GM12878 (cell line): ENCODE measurements around the gene TEKT3. TPM values are rescaled to one million over a fixed set of nuclear protein-coding genes. Genes with fewer than 3 reads are reported as not detected.

Source experiments
- ATAC-seq: fragments of 200-7000 bp; cut with Tn5 transposase; 3 replicates; pipeline ENCODE4 v1.9.1; 2020; ENCODE audit warnings: mild to moderate bottlenecking, moderate library complexity
- BruUV-seq: library from RNA; stranded (reverse); fragments of 400-500 nt; replicated peaks from 2 replicates; lab custom pipeline; 2021; lab: Mats Ljungman, UMichigan
- CTCF ChIA-PET: fragments of 300-600 bp; sonication (Branson Sonifier 250); formaldehyde crosslinking; extraction: SDS; loops from one replicate; lab custom pipeline; 2021; ENCODE audit warnings: inconsistent platforms; lab: Yijun Ruan, JAX
- POLR2A ChIA-PET: fragments of 350-600 bp; formaldehyde crosslinking; extraction: SDS; loops from one replicate; lab custom pipeline; 2021; ENCODE audit warnings: inconsistent platforms; lab: Charles Lee
- RAD21 ChIA-PET: fragments of 300-600 bp; sonication (Branson Sonifier 250); formaldehyde crosslinking; loops from one replicate; lab custom pipeline; 2023; ENCODE audit warnings: antibody characterized with exemption; ENCODE audit not compliant: unreplicated experiment; lab: Charles Lee
- SMC1A ChIA-PET: fragments of 300-600 bp; sonication (Branson Sonifier 250); formaldehyde crosslinking; loops from one replicate; lab custom pipeline; 2023; ENCODE audit not compliant: unreplicated experiment, uncharacterized antibody; lab: Charles Lee
- DNase-seq: peaks from one replicate; pipeline ENCODE4 v3.0.0-alpha.2; 2011; ENCODE audit warnings: low read depth, low spot score
- FAIRE-seq: peaks from 3 replicates; lab custom pipeline; 2011; peaks lifted over from hg19 to GRCh38; lab: Jason Lieb, UNC
- H2AFZ ChIP-seq: 2 replicates; pipeline ENCODE4 v1.6.0; 2011; ENCODE audit warnings: low read depth, low read length, control low read depth; ENCODE audit not compliant: control insufficient read depth
- H3K27ac ChIP-seq: 2 replicates; pipeline ENCODE4 v1.5.1; 2011; ENCODE audit warnings: control low read depth; ENCODE audit not compliant: control insufficient read depth, insufficient read depth
- H3K27me3 ChIP-seq, 2 experiments: replicated peaks in 1 of 2; 2 replicates each; pipeline versions ENCODE4 v1.6.0 to v1.6.1; 2011; ENCODE audit warnings: low read length in 1 of 2; ENCODE audit not compliant: control insufficient read depth in 2 of 2, insufficient read depth in 2 of 2
- H3K36me3 ChIP-seq, 2 experiments: 2 replicates each; pipeline ENCODE4 v1.5.1; 2011; ENCODE audit warnings: low read length in 1 of 2; ENCODE audit not compliant: control insufficient read depth in 2 of 2, insufficient read depth in 2 of 2
- H3K4me1 ChIP-seq: 2 replicates; pipeline ENCODE4 v1.6.1; 2011; ENCODE audit warnings: mild to moderate bottlenecking, low read length, moderate library complexity, mixed read lengths; ENCODE audit not compliant: control insufficient read depth, insufficient read depth
- H3K4me2 ChIP-seq: 2 replicates; pipeline ENCODE4 v1.6.0; 2011; ENCODE audit warnings: control low read depth; ENCODE audit not compliant: control insufficient read depth, insufficient read depth
- H3K4me3 ChIP-seq: fragments of 200-600 bp; sonication (generic); 2 replicates; pipeline ENCODE4 v1.5.1; 2016
- H3K79me2 ChIP-seq: 2 replicates; pipeline ENCODE4 v1.6.0; 2011; ENCODE audit warnings: low read length; ENCODE audit not compliant: control insufficient read depth, insufficient read depth
- H3K9ac ChIP-seq: 2 replicates; pipeline ENCODE4 v1.8.0; 2011; ENCODE audit warnings: low read length, control low read depth, mixed read lengths; ENCODE audit not compliant: control insufficient read depth, insufficient read depth
- H3K9me3 ChIP-seq: replicated peaks from 3 replicates; pipeline ENCODE4 v1.5.1; 2011; ENCODE audit warnings: mild to moderate bottlenecking, low read length; ENCODE audit not compliant: control insufficient read depth, insufficient read depth
- H4K20me1 ChIP-seq: 2 replicates; pipeline ENCODE4 v1.6.0; 2011; ENCODE audit not compliant: control insufficient read depth, insufficient read depth
- DPF2 ChIP-seq: fragments of 450-650 bp; IDR thresholded peaks from 2 replicates; pipeline ENCODE4 v1.6.1; 2017; ENCODE audit warnings: mild to moderate bottlenecking
- E4F1 ChIP-seq: fragments of 450-650 bp; IDR thresholded peaks from 2 replicates; pipeline ENCODE4 v1.6.1; 2018; ENCODE audit warnings: borderline replicate concordance, mild to moderate bottlenecking; ENCODE audit not compliant: partially characterized antibody
- FOS ChIP-seq: IDR thresholded peaks from 3 replicates; pipeline ENCODE4 v1.6.1; 2011; ENCODE audit warnings: borderline replicate concordance; ENCODE audit not compliant: insufficient read length; ENCODE audit errors: extremely low read depth
- GABPA ChIP-seq: IDR thresholded peaks from 2 replicates; pipeline ENCODE4 v1.6.1; 2014; ENCODE audit warnings: antibody characterized with exemption, low read depth, mild to moderate bottlenecking, inconsistent platforms
- IKZF1 ChIP-seq: fragments of 450-650 bp; conservative IDR thresholded peaks from 2 replicates; pipeline ENCODE4 v1.6.1; 2017; ENCODE audit warnings: antibody characterized with exemption, mild to moderate bottlenecking
- MEF2A ChIP-seq: IDR thresholded peaks from 2 replicates; pipeline ENCODE4 v1.6.1; 2011; ENCODE audit warnings: low read depth, mild to moderate bottlenecking, low read length, moderate library complexity; ENCODE audit not compliant: insufficient read depth
- MTA2 ChIP-seq: fragments of 450-650 bp; IDR thresholded peaks from 2 replicates; pipeline ENCODE4 v1.6.1; 2016; ENCODE audit warnings: low read depth, mild to moderate bottlenecking, moderate library complexity
- NFIC ChIP-seq: IDR thresholded peaks from 2 replicates; pipeline ENCODE4 v1.6.1; 2012; ENCODE audit warnings: low read depth, mild to moderate bottlenecking, inconsistent platforms, low read length, moderate library complexity
- POU2F2 ChIP-seq: IDR thresholded peaks from 3 replicates; pipeline ENCODE4 v1.6.1; 2011; ENCODE audit warnings: low read depth, mild to moderate bottlenecking, low read length, borderline replicate concordance
- RUNX3 ChIP-seq: IDR thresholded peaks from 2 replicates; pipeline ENCODE4 v1.6.1; 2012; ENCODE audit warnings: low read length, inconsistent platforms
- SIX5 ChIP-seq: IDR thresholded peaks from 2 replicates; pipeline ENCODE4 v1.6.1; 2011; ENCODE audit warnings: mild to moderate bottlenecking, low read depth, low read length, moderate library complexity; ENCODE audit not compliant: severe bottlenecking
- SREBF2 ChIP-seq: IDR thresholded peaks from 2 replicates; pipeline ENCODE4 v1.6.1; 2012; ENCODE audit warnings: mild to moderate bottlenecking, low read length
- TCF3 ChIP-seq: IDR thresholded peaks from 2 replicates; pipeline ENCODE4 v1.6.1; 2012; ENCODE audit warnings: low read depth, mild to moderate bottlenecking, low read length, borderline replicate concordance; ENCODE audit not compliant: insufficient read depth
- TCF7 ChIP-seq: IDR thresholded peaks from 2 replicates; pipeline ENCODE4 v1.6.1; 2014; ENCODE audit warnings: antibody characterized with exemption, borderline replicate concordance
- ZBED1 ChIP-seq: IDR thresholded peaks from 2 replicates; pipeline ENCODE4 v1.6.1; 2016; ENCODE audit warnings: borderline replicate concordance
- ZNF217 ChIP-seq: fragments of 450-650 bp; IDR thresholded peaks from 2 replicates; pipeline ENCODE4 v1.6.1; 2017; ENCODE audit warnings: antibody characterized with exemption, mild to moderate bottlenecking
- WGBS: methylation state at CpG from one replicate; pipeline ENCODE4 v1.1.6; 2016; ENCODE audit warnings: low lambda C conversion rate; ENCODE audit not compliant: insufficient replicate concordance, insufficient coverage; ENCODE audit errors: missing lambda C conversion rate; 5-methylcytosine and 5-hydroxymethylcytosine counted together
- in situ Hi-C: fragments of 300-500 bp; cut with MboI; formaldehyde crosslinking; loops from 9 replicates; pipeline ENCODE4 v1.14.3; 2018; ENCODE audit warnings: mixed read lengths
- intact Hi-C: fragments of 100-400 bp; cut with micrococcal nuclease; formaldehyde crosslinking; loops from one replicate; pipeline ENCODE4 v1.14.2; 2022; ENCODE audit not compliant: unreplicated experiment
- polyA plus RNA-seq, 11 experiments: library from polyadenylated mRNA; depleted of rRNA in 4 of 11; unstranded in 6 of 11; stranded (reverse) in 5 of 11; fragments of >200 nt; fragmentation: Nextera tagmentation in 4 of 11; fragmentation: Illumina TruSeq in 1 of 11; extraction: Ambion mirVana in 4 of 11; extraction: Trizol in 1 of 11; gene quantifications; 1 replicate in 1 of 11; 2 replicates in 10 of 11; pipeline versions ENCODE4 v1.2.1 to v1.2.3, GENCODE V29; 2011 to 2016; ENCODE audit warnings: inconsistent platforms in 2 of 11, missing spikeins in 2 of 11, low read depth in 1 of 11
- total RNA-seq, 4 experiments: library from RNA; depleted of rRNA in 3 of 4; stranded (reverse); fragments of >200 nt in 3 of 4; fragmentation: Illumina TruSeq in 1 of 4; extraction: Trizol in 1 of 4; gene quantifications; 2 replicates each; pipeline versions ENCODE4 v1.2.1 to v1.2.3, GENCODE V29; 2013 to 2021
- TF ChIP-seq, protein P1 (sequence below): fragments of 450-650 bp; IDR thresholded peaks from 2 replicates; pipeline ENCODE4 v1.6.1; 2016; ENCODE audit warnings: mild to moderate bottlenecking
- TF ChIP-seq, protein P2 (sequence below): fragments of 450-650 bp; IDR thresholded peaks from 2 replicates; pipeline ENCODE4 v1.6.1; 2018; ENCODE audit warnings: mild to moderate bottlenecking, low read depth, moderate library complexity; ENCODE audit not compliant: partially characterized antibody

Gene TEKT3
- total and polyA plus RNA-seq, 10 of the 15 experiments (the other 5 are each of a cell fraction or from before 2014, with no cell fraction given) = 0.15 TPM; not detected in 9

DNA sequence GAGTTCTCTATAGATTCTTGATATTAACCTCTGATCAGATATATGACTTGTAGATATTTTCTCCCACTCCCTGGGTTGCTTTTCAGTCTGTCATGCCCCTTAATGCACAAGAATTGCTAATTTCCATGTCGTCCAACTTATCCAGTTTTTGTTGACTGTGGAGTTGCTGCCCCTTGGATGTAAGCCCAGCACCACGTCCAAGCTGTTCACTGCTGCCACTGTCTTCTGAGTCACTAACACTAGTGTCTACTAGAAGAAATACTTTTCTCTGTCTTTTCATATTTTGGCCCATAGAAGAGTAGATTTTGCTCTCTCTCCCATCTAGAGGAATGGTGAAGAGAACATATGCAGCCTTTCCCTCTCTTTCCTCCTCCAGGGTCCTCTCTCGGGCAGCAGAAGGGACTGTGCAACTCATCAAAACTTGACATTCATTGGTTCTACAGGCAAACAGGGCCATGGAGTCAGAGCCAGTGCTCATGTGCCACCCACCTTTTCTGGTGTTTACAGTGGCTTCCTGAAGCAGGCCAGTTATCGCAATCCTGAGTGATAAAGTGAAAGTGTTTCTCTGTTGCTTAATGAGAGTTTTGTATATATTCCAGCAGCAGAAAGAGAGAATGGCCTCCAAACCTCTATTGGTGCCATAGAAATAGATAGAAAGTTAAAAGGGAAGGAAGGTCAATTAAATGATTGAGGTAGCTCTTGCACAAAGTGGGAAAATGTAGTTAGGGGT is 53.7 kb downstream of the TEKT3 start:
- WGBS = 34% methylated on average over 4 of the region's 4 CpGs
- H3K9ac ChIP-seq = no peak overlapping the region
- ChIA-PET POLR2A (no interaction called here), CTCF (no interaction called here), SMC1A (no interaction called here), RAD21 (no interaction called here)
- intact Hi-C loops = no loop called here
- DNase-seq (no peak), ATAC-seq (no peak), FAIRE-seq (no peak)
- BruUV-seq = no TSS peak
- no peak overlapping the region for H3K4me2 ChIP-seq
- H2AFZ ChIP-seq = no peak overlapping the region
- no peaks in the 10 kb centered on the region for H3K9me3 ChIP-seq
- H3K4me1 ChIP-seq = no peaks in the 10 kb centered on the region
- in situ Hi-C loops = no loop called here
- no peaks in the 10 kb centered on the region for H3K36me3 ChIP-seq
- H3K79me2 ChIP-seq = no peaks in the 10 kb centered on the region
- H3K27ac ChIP-seq = no peak overlapping the region
- H3K27me3 ChIP-seq = no peaks in the 10 kb centered on the region
- TF ChIP-seq, protein P1, sequence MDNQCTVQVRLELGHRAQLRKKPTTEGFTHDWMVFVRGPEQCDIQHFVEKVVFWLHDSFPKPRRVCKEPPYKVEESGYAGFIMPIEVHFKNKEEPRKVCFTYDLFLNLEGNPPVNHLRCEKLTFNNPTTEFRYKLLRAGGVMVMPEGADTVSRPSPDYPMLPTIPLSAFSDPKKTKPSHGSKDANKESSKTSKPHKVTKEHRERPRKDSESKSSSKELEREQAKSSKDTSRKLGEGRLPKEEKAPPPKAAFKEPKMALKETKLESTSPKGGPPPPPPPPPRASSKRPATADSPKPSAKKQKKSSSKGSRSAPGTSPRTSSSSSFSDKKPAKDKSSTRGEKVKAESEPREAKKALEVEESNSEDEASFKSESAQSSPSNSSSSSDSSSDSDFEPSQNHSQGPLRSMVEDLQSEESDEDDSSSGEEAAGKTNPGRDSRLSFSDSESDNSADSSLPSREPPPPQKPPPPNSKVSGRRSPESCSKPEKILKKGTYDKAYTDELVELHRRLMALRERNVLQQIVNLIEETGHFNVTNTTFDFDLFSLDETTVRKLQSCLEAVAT = no peak
- TF ChIP-seq ZBED1 = no peak
- TF ChIP-seq NFIC = no peak
- no peak for TF ChIP-seq POU2F2
- TF ChIP-seq MTA2 = no peak
- TF ChIP-seq SREBF2 = no peak
- TF ChIP-seq SIX5 = no peak
- no peak for TF ChIP-seq TCF7
- TF ChIP-seq RUNX3 = no peak
- TF ChIP-seq DPF2 = no peak
- TF ChIP-seq, protein P2, sequence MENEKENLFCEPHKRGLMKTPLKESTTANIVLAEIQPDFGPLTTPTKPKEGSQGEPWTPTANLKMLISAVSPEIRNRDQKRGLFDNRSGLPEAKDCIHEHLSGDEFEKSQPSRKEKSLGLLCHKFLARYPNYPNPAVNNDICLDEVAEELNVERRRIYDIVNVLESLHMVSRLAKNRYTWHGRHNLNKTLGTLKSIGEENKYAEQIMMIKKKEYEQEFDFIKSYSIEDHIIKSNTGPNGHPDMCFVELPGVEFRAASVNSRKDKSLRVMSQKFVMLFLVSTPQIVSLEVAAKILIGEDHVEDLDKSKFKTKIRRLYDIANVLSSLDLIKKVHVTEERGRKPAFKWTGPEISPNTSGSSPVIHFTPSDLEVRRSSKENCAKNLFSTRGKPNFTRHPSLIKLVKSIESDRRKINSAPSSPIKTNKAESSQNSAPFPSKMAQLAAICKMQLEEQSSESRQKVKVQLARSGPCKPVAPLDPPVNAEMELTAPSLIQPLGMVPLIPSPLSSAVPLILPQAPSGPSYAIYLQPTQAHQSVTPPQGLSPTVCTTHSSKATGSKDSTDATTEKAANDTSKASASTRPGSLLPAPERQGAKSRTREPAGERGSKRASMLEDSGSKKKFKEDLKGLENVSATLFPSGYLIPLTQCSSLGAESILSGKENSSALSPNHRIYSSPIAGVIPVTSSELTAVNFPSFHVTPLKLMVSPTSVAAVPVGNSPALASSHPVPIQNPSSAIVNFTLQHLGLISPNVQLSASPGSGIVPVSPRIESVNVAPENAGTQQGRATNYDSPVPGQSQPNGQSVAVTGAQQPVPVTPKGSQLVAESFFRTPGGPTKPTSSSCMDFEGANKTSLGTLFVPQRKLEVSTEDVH = no peak
- TF ChIP-seq MEF2A = no peak
- TF ChIP-seq GABPA = no peak
- no peak for TF ChIP-seq IKZF1
- no peak for TF ChIP-seq E4F1
- no peak for TF ChIP-seq ZNF217
- no peak for TF ChIP-seq TCF3
- TF ChIP-seq FOS = no peak
- H3K4me3 ChIP-seq = no peak overlapping the region
- no peaks in the 10 kb centered on the region for H4K20me1 ChIP-seq
